Mucosa of stomach (tissue), 1 donor: ENCODE data around the gene KCNQ1.
"Not testable (repeated sequence)": the region's sequence is repeated elsewhere in the genome, so short reads cannot be mapped to it uniquely, and the experiment has no call there.

Experiments
- H3K27me3 ChIP-seq: one replicate; pipeline ENCODE4 v1.7.0; 2013; ENCODE audit warnings: mild to moderate bottlenecking, low read length; ENCODE audit not compliant: control insufficient read depth, insufficient read depth
- H3K36me3 ChIP-seq: one replicate; pipeline ENCODE4 v1.7.0; 2013; ENCODE audit warnings: low read length; ENCODE audit not compliant: control insufficient read depth, insufficient read depth
- H3K4me1 ChIP-seq: one replicate; pipeline ENCODE4 v1.7.0; 2013; ENCODE audit warnings: mild to moderate bottlenecking, low read length; ENCODE audit not compliant: control insufficient read depth, insufficient read depth
- H3K4me3 ChIP-seq: one replicate; pipeline ENCODE4 v1.7.0; 2013; ENCODE audit warnings: low read length
- H3K9ac ChIP-seq: one replicate; pipeline ENCODE4 v1.7.0; 2013; ENCODE audit warnings: mild to moderate bottlenecking, low read length, moderate library complexity
- H3K9me3 ChIP-seq: one replicate; pipeline ENCODE4 v1.7.0; 2013; ENCODE audit warnings: mild to moderate bottlenecking, low read length, moderate library complexity; ENCODE audit not compliant: control insufficient read depth
- donor health status: Pancreatic carcinoma.

KCNQ1 gene

DNA sequence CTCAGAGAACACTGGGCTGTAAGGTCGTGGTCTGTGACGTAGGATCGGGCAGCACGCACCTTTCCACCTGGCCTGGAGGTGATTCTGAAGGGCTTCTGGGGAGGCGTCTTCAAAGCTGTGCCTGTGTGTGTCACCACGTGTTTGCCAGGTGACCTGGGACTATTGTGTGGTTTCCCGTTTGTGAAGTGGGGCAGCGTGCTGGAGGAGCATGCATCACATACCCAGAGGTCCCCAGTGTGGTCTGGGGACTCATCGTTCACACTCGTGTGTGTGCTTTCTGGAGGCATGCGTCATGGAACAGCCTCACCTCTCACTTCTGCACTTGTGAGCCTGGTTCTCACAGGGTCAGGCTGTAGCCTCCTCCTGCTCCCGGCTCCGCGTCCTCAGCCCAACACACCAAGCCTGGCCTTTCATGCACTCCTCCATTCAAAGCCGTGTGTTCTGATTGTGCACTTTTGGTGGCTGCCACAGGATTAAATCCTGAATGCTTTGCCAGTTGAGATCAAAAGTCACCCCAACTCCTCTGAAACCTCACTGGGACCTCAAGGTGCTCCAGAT, 148.7 kb downstream of the KCNQ1 start:
- H3K4me3 ChIP-seq = no peak overlapping the region
- H3K9me3 ChIP-seq = no peaks in the 10 kb centered on the region
- no peaks in the 10 kb centered on the region for H3K27me3 ChIP-seq
- H3K4me1 ChIP-seq = no peaks in the 10 kb centered on the region
- no peaks in the 10 kb centered on the region for H3K36me3 ChIP-seq
- H3K9ac ChIP-seq = no peak overlapping the region

DNA sequence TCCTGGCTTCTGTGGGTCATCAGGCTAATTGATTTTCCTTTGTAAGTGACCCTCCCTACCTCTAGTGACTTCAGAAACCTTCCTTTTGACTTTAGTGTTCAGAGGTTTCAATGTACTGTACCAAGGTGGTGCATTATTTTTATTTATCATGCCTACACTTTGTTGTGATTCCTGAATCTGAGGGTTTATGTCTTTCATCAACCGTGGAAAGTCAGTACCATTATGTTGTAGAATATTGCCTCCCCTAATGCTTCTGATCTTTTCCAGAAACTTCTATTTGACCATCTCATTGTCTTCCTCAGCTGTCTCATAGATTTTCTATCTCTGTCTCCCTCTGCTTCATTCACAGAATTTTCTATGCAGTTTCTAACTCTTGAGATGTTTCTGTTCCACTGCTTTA, 149.5 kb downstream of the KCNQ1 start:
- Histone ChIP-seq H3K36me3 (no peaks in the 10 kb centered on the region), H3K27me3 (no peaks in the 10 kb centered on the region), H3K9me3 (no peaks in the 10 kb centered on the region), H3K4me1 (no peaks in the 10 kb centered on the region), H3K4me3 (no peak overlapping the region), H3K9ac (no peak overlapping the region)

DNA sequence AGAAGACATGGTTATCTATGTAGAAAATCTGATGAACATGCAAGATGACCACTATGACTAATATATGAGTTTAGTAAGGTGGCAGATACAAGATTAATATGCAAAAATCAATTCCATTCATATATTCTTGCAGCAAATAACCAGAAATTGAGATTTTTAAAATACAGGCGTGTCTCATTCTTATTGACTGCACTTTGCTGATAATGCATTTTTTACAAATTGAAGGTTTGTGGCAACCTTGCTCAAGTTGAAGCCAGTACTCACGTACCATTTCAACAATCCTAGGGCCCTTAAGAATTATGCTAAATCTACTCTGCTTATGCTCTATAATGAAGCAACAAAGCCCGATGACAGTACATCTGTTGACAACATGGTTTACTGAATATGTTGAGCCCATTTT, 150.4 kb downstream of the KCNQ1 start:
- Histone ChIP-seq H3K9ac (no peak overlapping the region), H3K9me3 (no peaks in the 10 kb centered on the region), H3K27me3 (no peaks in the 10 kb centered on the region), H3K36me3 (no peaks in the 10 kb centered on the region), H3K4me1 (no peaks in the 10 kb centered on the region), H3K4me3 (no peak overlapping the region)

DNA sequence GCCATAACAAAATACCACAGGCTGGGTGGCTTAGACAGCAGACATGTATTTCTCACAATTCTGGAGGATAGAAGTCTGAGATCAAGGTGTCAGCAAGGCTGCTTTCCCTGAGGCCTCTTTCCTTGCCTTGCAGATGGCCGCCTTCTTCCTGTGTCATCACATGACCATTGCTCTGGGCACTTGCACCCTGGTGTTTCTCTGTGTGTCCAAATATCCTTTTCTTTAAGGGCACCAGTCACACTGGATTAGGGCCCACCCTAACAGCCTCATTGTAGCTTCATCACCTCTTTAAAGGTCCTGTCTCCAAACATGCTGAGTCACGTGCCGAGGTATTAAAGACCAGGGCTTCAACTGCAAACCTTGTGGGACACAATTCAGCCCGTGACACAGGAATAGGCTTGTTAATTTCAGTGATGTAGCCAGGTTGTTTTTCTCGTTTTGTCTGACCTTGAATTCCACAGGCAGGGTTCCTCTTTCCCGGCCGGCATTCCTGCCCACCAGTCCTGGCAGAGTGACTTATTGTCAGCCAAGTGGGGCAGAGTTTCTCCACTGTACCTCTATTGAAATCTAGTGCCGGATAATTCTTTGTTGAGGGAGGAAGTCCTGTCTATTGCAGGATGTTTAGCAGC, 154.9 kb downstream of the KCNQ1 start:
- no peaks in the 10 kb centered on the region for H3K9me3 ChIP-seq
- H3K9ac ChIP-seq = no peak overlapping the region
- H3K4me1 ChIP-seq = no peaks in the 10 kb centered on the region
- no peaks in the 10 kb centered on the region for H3K36me3 ChIP-seq
- no peak overlapping the region for H3K4me3 ChIP-seq
- no peaks in the 10 kb centered on the region for H3K27me3 ChIP-seq

DNA sequence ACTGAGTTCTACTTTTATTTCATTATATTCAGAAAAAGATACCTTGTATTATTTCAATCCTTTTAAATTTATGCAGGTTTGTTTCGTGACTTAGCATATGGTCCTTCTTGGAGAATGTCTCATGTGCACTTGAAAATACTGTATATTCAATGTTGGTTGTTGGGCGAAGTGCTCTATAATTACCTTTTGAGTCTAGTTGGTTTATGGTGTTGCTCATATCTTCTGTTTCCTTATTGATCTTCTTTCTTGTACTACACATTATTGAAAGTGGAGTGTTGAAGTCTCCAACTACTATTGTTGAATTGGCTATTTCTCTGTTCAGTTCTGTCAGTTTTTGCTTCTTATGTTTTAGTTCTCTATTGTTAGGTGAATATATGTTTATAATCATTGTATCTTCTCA, 164.5 kb downstream of the KCNQ1 start:
- H3K27me3 ChIP-seq = no peaks in the 10 kb centered on the region
- H3K4me3 ChIP-seq = no peak overlapping the region
- H3K4me1 ChIP-seq = no peaks in the 10 kb centered on the region
- H3K9ac ChIP-seq = no peak overlapping the region
- H3K9me3 ChIP-seq = no peaks in the 10 kb centered on the region
- no peaks in the 10 kb centered on the region for H3K36me3 ChIP-seq

DNA sequence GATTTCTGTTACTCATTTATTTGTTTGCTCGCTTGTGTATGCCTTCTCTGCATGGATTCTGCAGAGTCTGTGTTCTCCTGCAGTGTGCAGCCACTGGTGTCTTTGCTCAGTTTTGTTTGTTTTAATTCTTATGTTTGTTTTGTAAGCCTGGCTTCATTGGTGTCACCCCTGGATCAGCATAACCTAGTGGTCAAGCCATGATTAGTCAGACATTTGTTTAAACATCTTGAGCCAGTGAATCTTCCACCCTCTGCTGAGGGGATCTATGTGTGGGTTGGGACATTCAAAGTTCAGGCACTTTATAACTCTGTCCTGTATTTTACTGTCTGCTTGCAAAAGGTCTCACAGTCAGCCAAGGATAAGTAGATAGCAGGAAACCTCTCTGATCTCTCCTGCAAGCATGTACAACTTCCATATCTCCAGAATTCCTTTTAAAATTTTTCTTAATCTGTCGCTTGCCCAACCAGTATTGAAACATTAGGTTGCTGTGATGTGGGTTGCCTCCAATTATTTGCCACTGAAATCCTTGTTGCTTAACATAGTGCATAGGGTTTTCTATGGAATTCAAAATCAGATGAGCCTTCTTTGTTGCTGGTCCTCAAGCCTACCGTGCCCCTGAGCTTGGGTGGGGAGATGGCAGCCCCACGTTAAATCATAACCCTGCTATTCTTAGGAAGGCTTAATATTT, 168.2 kb downstream of the KCNQ1 start:
- no peak overlapping the region for H3K9ac ChIP-seq
- H3K27me3 ChIP-seq = no peaks in the 10 kb centered on the region
- no peak overlapping the region for H3K4me3 ChIP-seq
- no peaks in the 10 kb centered on the region for H3K4me1 ChIP-seq
- no peaks in the 10 kb centered on the region for H3K36me3 ChIP-seq
- H3K9me3 ChIP-seq = no peaks in the 10 kb centered on the region

DNA sequence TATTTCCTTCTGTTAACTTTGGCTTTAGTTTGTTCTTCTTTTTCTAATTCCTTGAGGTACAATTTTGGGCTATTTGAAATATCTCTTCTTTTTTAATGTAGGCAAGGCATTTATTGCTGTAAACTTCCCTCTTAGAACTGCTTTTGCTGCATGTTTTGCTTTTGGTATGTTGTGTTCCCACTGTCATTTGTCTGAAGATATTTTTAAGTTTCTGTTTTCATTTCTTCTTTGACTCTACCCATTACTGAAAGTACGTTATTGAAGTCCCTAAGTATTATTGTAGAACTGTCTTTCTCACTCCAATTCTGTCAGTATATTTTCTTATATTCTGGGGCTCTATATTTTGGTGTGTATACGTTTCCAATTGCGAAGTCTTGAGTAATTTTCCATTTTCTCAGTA, 177.1 kb downstream of the KCNQ1 start:
- Histone ChIP-seq H3K36me3 (no peaks in the 10 kb centered on the region), H3K4me1 (no peaks in the 10 kb centered on the region), H3K4me3 (no peak overlapping the region), H3K9ac (no peak overlapping the region), H3K27me3 (no peaks in the 10 kb centered on the region), H3K9me3 (no peaks in the 10 kb centered on the region)

DNA sequence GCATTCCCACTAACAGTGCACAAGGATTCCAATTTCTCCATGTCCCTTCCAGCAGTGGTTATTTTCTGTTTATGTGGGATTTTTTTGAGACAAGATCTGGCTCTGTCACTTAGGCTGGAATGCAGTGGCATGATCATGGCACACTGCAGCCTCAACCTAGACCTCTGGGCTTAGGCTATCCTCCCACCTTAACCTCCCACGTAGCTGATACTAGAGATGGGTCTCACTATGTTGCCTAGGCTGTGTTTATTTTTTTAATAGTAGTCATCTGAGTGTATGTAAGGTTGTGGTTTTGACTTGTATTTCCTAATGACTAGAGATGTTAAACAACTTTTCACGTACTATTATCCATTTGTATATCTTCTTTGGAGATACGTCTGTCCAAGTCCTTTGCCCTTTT, 180.4 kb downstream of the KCNQ1 start:
- no peaks in the 10 kb centered on the region for H3K9me3 ChIP-seq
- H3K36me3 ChIP-seq = no peaks in the 10 kb centered on the region
- no peak overlapping the region for H3K9ac ChIP-seq
- no peak overlapping the region for H3K4me3 ChIP-seq
- H3K27me3 ChIP-seq = no peaks in the 10 kb centered on the region
- H3K4me1 ChIP-seq = no peaks in the 10 kb centered on the region

DNA sequence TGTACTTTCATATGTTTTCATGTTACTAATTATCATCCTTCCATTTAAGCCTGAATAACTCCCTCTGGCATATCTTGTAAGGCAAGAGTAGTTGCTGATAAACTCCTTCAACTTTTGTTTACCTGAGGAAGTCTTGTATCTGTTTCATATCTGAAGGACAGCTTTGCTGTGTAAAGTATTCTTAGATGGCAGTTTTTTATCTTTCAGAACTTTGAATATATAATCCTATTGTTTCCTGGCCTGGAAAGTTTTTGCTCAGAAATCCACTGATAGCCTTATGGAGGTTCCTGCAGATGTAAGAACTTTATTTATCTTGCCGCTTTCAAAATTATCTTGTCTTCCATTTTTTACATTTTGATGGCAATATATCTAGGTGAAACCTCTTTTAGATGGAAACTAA, 185.9 kb downstream of the KCNQ1 start:
- H3K4me1 ChIP-seq = no peaks in the 10 kb centered on the region
- no peak overlapping the region for H3K9ac ChIP-seq
- H3K36me3 ChIP-seq = no peaks in the 10 kb centered on the region
- H3K9me3 ChIP-seq = peaks cover 4% of the 10 kb centered on the region
- no peaks in the 10 kb centered on the region for H3K27me3 ChIP-seq
- no peak overlapping the region for H3K4me3 ChIP-seq

DNA sequence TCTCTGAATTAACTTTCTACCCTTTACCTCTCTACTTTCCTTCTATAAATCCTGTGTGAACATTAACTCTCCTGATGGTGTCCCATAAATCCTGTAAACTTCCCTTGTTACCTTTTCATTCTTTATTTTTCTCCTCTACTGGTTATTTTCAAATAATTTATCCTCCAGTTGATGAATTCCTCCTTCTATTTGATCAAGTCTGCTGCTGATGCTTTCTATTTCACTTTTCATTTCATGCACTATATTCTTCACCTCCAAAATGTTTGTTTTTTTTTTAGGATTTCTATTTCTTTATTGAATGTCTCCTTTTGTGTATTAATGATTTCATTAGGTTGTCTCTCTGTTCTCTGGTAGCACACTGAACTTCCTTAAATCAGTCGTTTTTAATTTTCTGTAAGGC, 186.4 kb downstream of the KCNQ1 start:
- no peak overlapping the region for H3K9ac ChIP-seq
- no peak overlapping the region for H3K4me3 ChIP-seq
- no peaks in the 10 kb centered on the region for H3K36me3 ChIP-seq
- no peaks in the 10 kb centered on the region for H3K4me1 ChIP-seq
- no peaks in the 10 kb centered on the region for H3K27me3 ChIP-seq
- peaks cover 4% of the 10 kb centered on the region for H3K9me3 ChIP-seq

DNA sequence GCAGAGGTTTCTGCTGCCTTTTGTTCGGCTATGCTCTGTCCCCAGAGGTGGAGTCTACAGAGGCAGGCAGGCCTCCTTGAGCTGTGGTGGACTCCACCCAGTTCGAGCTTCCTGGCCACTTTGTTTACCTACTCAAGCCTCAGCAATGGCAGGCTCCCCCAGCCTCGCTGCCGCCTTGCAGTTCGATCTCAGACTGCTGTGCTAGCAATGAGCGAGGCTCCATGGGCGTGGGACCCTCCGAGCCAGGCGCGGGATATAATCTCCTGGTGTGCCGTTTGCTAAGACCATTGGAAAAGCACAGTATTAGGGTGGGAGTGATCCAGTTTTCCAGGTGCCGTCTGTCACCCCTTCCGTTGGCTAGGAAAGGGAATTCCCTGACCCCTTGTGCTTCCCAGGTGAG, 195.0 kb downstream of the KCNQ1 start:
- not testable (repeated sequence) for H3K9ac ChIP-seq, H3K27me3 ChIP-seq, H3K4me3 ChIP-seq, H3K4me1 ChIP-seq, H3K36me3 ChIP-seq
- H3K9me3 ChIP-seq = peaks cover 17% of the 10 kb centered on the region

DNA sequence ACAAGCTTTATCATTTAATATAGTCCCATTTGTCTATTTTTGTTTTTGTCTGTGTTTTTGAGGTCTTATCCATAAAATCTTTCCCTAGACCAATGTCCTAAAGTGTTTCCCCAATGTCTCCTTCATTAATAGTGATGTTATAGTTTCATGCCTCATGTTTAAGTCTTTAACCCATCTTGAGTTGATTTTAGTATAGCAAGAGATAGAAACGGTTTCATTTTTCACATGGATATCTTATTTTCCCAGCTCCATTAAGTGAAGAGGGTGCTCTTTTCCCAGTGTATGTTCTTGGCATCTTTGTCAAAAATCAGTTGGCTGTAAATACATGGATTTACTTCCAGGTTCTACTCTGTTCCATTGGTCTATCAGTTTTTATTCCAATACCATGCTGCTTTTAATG, 196.8 kb downstream of the KCNQ1 start:
- Histone ChIP-seq H3K36me3 (no peaks in the 10 kb centered on the region), H3K27me3 (no peaks in the 10 kb centered on the region), H3K4me3 (no peak overlapping the region), H3K4me1 (no peaks in the 10 kb centered on the region), H3K9me3 (peaks cover 29% of the 10 kb centered on the region), H3K9ac (no peak overlapping the region)
